Fibroblast of villous mesenchyme (primary cell): ENCODE data around the gene SERPINA6. TPM values are rescaled to one million over a fixed set of nuclear protein-coding genes. Genes with fewer than 3 reads are reported as not detected.
"Not testable (repeated sequence)": the region's sequence is repeated elsewhere in the genome, so short reads cannot be mapped to it uniquely, and the experiment has no call there.

Experiments used
- DNase-seq: peaks from one replicate; pipeline ENCODE4 v3.0.0-alpha.2; 2010; ENCODE audit warnings: low read depth
- H3K4me3 ChIP-seq: 2 replicates; pipeline ENCODE4 v1.5.1; 2011; ENCODE audit warnings: low read depth, mild to moderate bottlenecking, low read length
- total RNA-seq: library from RNA; depleted of rRNA; stranded (reverse); fragments of >200 nt; gene quantifications from 2 replicates; pipeline ENCODE4 v1.2.3, GENCODE V29; 2012
- TF ChIP-seq, protein P1 (sequence below): IDR thresholded peaks from 2 replicates; pipeline ENCODE4 v1.5.1; 2012; ENCODE audit warnings: low read depth, mild to moderate bottlenecking, low read length; ENCODE audit not compliant: insufficient read depth

SERPINA6 gene
- total RNA-seq, 1 donor, result not detected

DNA sequence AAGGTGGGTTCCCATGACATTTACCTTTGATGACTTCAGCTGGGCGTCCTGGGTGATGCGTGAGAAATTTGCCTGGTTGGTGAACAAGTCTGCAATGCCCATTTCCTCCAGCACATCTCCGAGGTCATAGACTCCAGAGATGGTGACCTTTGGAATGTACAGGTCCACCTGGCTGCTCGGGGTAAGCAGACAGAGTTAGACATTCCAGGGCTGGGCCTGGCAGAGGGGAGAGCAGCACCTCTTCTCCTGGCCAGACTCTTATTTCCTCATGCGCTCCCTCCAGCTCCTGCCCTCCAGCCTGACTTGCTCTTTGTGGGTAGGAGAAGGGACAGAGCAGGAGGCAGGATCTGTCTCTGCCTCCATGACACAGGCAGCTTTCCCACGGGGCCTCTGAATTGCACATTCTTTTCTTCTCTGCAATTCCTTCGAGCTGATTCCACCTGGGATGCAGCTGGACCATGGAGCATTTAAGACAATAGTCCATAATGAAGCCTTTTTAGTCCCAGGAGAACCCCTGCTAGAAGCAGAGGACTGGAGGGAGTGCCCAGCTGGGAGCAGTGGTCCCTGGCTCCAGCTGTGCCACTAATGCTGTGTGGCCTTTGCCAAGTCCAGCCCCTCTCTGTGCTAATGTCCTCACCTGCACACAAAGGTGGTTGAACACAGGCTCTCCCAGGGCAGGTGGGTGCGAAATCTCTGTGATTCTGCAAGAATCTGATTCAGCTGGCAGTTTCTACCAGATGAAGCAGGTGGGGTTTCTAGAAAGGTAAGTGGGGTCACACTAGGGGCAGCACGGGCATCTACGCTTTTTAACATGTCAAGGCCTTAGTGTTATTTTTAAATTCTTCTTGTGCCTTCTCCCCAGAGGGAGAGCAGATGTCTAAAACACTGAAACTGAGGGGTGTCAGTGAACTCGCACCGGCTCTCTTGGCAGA lies 16.8 kb downstream of the SERPINA6 start:
- no peak overlapping the region for H3K4me3 ChIP-seq
- TF ChIP-seq, protein P1, sequence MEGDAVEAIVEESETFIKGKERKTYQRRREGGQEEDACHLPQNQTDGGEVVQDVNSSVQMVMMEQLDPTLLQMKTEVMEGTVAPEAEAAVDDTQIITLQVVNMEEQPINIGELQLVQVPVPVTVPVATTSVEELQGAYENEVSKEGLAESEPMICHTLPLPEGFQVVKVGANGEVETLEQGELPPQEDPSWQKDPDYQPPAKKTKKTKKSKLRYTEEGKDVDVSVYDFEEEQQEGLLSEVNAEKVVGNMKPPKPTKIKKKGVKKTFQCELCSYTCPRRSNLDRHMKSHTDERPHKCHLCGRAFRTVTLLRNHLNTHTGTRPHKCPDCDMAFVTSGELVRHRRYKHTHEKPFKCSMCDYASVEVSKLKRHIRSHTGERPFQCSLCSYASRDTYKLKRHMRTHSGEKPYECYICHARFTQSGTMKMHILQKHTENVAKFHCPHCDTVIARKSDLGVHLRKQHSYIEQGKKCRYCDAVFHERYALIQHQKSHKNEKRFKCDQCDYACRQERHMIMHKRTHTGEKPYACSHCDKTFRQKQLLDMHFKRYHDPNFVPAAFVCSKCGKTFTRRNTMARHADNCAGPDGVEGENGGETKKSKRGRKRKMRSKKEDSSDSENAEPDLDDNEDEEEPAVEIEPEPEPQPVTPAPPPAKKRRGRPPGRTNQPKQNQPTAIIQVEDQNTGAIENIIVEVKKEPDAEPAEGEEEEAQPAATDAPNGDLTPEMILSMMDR, result no peak

DNA sequence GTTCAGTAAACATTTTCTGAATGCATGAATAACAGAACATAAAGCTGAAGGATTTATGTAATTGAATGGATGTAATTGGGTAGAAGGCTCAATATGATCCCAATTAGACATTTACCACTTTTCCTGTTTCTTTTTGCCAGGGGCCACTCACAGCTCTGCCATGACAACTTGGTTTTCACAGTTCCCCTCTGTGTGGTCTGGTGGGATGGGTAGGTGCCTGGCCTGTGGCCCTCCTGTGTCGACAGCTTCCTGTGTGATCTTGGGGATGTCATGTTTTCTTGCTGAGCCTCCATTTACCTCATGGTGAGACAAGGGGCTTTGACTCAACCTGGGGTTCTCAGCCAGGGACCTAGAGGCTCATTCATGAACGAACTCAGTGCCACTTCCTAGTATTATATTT lies 17.5 kb downstream of the SERPINA6 start:
- DNase-seq, result no peak
- TF ChIP-seq, protein P1, result no peak
- H3K4me3 ChIP-seq, result no peak overlapping the region

More for the DNA sequence above, 16.8 kb downstream of the SERPINA6 start:
- no peak for DNase-seq

DNA sequence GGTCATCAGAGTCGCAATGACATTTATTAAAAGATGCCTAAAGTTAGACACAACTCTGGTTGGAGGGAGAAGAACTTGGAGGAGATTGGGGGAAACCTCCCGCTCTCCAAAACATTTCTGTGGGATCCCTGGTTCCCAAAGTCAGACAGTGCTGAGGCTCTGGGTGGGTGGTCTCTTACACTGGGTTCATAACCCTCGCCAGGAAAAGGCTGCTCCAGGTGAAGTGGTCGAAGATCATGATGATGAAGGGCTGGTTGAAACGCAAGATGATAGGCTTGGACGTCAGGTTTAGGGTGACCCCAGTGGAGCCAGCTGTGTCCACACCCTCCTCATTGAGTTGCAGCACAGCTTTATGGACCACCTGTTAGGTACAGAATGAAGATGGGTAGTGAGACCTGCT lies 18.9 kb downstream of the SERPINA6 start:
- TF ChIP-seq, protein P1, result no peak
- no peak overlapping the region for H3K4me3 ChIP-seq
- DNase-seq, result no peak

DNA sequence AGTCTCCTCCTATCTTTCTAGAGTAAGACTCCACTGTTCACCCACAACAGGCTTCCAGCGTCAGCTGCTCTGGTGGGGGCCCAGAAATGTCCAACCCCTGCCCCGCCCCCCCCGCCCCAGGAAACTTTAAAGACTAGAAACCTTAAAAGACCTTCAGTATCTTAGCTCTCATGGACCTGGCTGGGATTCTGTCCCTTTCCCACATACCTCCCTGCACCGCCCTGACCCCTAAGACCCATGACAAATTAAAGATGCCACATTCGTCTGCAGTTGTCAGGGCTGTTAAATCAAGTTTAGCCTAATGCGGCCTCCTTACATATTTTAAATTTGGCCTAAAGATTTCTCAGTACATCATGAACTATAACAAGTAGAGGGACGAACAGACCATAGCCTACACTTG lies 20.0 kb downstream of the SERPINA6 start:
- H3K4me3 ChIP-seq, result no peak overlapping the region
- DNase-seq, result no peak
- TF ChIP-seq, protein P1, result no peak

DNA sequence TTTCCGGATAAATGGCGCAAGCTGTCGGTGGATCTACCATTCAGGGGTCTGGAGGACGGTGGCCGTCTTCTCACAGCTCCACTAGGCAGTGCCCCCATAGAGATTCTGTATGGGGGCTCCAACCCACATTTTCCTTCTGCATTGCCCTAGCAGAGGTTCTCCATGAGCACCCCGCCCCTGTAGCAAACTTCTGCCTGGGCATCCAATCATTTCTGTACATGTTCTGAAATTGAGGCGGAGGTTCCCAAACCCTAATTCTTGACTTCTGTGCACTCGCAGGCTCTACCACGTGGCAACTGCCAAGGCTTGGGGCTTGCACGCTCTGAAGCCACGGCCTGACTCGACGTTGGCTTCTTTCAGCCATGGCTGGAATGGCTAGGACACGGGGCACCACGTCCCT lies 25.0 kb downstream of the SERPINA6 start:
- DNase-seq, result no peak
- TF ChIP-seq, protein P1, result no peak
- H3K4me3 ChIP-seq, result no peak overlapping the region

DNA sequence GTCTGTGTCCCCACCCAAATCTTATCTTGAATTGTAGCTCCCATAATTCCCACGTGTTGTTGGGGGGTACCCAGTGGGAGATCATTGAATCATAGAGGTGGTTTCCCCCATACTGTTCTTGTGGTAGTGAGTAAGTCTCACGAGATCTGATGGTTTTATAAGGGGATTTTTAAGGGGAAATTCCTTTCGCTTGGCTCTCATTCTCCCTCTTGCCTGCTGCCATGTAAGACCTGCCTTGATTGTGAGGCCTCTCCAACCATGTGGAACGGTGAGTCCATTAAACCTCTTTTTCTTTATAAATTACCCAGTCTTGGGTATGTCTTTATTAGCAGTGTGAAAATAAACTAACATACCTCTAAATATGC lies 27.0 kb downstream of the SERPINA6 start:
- not testable (repeated sequence) for DNase-seq, H3K4me3 ChIP-seq

DNA sequence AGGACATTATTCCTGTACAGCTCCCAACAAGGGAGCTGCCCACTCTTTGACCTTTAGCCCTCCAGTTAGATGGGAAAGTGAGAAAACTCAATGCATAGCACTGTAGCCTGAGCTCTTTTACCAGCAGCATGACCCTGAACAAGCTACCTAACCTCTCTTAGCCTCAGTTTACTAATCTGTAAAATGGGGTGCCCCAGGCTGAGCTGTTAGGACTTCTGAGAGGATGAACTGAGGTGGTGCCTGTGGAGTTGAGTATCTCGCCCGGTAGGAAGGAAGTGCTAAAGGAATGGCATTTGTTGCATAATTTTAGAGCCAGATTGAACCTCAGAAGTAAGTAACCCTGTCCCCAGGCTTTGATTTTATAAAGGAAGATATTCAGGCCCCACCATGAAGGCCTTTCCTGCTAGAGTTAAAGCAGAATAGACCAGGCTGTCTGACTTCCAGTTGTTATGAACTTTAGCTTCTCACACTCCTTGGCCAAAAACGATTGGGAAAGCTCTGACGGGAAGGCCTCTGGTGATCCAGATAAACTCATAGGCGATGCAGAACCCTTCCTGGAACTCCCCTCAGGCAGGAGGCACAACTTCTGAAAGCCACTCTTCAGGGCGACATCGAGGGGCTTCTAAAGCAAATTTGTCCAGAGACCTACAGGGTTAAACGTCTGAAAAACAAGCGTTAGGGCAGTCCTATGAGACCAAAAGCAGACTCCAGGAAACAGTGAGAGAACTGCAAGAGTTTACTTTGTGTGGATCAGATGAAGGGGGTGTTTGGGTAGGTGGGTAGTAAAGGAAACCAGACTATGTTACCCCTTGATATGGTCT lies 27.6 kb downstream of the SERPINA6 start:
- no peak overlapping the region for H3K4me3 ChIP-seq
- TF ChIP-seq, protein P1, result no peak
- no peak for DNase-seq
